Hepatocyte (in vitro differentiated cells): ENCODE data around the gene GPR135.

Experiments
- EZH2 ChIP-seq: fragments of 200-600 bp; sonication (generic); IDR thresholded peaks from 2 replicates; pipeline ENCODE4 v1.6.1; 2016; ENCODE audit warnings: antibody characterized with exemption, mild to moderate bottlenecking, borderline replicate concordance
- EZH2phosphoT487 ChIP-seq: fragments of 200-600 bp; sonication (generic); IDR thresholded peaks from one replicate; pipeline ENCODE4 v1.6.1; 2018; ENCODE audit warnings: antibody characterized with exemption, mild to moderate bottlenecking, low read depth, moderate library complexity; ENCODE audit not compliant: unreplicated experiment, severe bottlenecking
- TF ChIP-seq, protein P1 (sequence below): fragments of 200-600 bp; sonication (generic); IDR thresholded peaks from 2 replicates; pipeline ENCODE4 v1.5.1; 2016; ENCODE audit warnings: antibody characterized with exemption, mild to moderate bottlenecking; ENCODE audit not compliant: poor library complexity

DNA sequence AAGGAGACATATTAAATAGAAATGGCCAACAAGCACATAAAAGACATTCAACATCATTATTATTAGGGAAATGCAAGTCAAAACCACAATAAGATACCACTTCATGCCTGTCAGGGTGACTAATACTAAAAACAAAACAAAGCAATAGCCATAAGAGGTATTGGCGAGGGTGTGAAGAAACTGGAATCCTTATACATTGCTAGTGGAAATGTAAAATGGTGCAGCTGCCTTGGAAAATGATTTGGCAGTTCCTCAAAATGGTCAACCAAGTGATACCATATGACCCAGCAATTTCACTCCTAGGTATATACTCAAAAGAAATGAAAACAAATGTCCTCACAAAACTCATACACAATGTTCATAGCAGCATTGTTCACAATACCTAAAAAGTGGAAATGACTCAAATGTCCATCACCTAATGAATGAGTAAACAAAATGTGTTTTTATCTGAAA, 27.0 kb downstream of the GPR135 start:
- TF ChIP-seq, protein P1, sequence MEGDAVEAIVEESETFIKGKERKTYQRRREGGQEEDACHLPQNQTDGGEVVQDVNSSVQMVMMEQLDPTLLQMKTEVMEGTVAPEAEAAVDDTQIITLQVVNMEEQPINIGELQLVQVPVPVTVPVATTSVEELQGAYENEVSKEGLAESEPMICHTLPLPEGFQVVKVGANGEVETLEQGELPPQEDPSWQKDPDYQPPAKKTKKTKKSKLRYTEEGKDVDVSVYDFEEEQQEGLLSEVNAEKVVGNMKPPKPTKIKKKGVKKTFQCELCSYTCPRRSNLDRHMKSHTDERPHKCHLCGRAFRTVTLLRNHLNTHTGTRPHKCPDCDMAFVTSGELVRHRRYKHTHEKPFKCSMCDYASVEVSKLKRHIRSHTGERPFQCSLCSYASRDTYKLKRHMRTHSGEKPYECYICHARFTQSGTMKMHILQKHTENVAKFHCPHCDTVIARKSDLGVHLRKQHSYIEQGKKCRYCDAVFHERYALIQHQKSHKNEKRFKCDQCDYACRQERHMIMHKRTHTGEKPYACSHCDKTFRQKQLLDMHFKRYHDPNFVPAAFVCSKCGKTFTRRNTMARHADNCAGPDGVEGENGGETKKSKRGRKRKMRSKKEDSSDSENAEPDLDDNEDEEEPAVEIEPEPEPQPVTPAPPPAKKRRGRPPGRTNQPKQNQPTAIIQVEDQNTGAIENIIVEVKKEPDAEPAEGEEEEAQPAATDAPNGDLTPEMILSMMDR: no peak
- TF ChIP-seq EZH2phosphoT487: no peak
- no peak for TF ChIP-seq EZH2
